ENCODE data around the gene BABAM2.
"Not testable (repeated sequence)": the region's sequence is repeated elsewhere in the genome, so short reads cannot be mapped to it uniquely, and the experiment has no call there.

The BABAM2 gene

GRCh38 chr2:28224648-28225472, 334.3 kb downstream of the BABAM2 start:
- DNase-seq, result no peak

DNA sequence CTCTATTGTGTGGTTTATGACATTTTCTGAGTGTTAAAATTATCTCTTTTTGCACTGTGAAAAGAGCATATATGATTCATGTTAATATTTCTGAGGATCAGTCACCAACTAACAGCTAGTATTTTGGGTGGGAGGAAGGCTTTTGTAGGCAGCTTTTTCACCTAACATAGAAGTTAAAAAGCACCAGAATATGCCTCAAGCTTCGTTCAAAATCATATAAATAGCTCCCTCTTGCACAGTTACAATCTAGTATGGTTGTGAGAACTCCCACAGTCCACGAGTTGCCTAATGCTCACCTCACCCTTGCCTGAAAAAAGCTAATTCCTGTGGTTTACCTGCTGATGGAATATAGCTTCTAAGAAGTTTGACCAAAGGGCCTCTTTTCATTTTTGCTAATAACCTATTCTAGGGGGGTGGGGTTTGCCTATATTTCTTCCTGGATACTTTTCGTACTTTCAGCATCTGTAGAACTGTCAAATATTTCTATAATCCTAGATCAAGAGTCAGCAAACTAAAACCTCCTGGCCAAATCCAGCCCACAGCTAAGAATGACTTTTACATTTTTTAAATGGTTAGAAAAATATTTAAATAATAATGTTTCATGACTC, 335.0 kb downstream of the BABAM2 start:
- DNase-seq, result no peak

GRCh38 chr2:28226558-28226957, 336.0 kb downstream of the BABAM2 start:
- no peak for DNase-seq

GRCh38 chr2:28227498-28227897, 337.0 kb downstream of the BABAM2 start:
- DNase-seq, result no peak

DNA sequence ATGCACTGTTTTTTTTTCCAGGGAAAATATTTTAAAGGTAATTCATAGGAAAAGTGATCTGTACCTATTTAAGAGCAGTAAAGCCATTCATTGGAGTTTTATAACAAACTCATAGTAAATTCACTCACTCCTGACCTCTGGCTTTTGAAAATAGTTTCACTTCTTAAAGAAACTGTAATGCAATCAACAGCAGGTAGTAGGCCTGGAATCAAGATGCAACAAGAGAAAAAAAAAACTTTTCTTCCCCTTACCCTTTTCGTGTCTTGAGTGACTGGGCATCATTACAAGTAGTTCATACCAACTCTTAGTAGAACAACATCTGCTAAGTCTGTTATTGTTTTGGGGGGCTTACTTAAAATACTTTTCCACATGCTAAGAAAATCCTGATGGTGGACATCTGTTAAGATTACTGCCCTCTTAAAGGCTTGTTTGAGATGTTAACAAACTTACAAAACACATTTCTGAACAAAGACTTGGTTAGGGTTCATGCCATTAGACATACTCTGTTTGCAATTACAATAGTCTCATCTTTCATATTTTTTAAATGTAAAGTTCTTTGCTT, 338.0 kb downstream of the BABAM2 start:
- DNase-seq, result no peak

DNA sequence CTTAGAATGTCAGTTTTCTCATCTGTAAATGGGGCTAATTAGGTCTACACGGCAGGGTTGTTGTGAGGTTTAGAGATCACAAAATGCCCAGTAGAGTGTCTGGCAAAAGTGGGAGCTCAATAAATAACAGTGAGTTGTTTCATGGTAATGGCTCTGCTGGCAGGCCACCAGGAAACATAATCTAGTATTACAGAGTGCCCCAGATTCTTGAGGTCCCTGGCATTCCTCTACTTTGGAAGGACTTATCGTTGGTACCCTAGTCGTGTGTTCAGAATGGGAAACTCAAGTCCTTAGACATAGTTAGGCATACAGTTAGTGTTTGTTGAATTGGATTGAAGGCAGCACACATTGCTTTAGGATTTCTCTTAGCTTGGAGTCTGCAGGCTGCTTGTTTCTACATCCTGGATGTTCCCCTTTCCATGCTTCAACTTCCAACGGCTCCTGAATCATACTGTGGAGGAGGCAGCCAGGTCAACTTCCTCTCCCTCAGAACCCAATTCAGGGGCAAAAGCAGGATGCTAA, 340.6 kb downstream of the BABAM2 start:
- no peak for DNase-seq

- no peak for DNase-seq
Observed at GRCh38 chr2:28232295-28232694, 341.8 kb downstream of the BABAM2 start.

DNA sequence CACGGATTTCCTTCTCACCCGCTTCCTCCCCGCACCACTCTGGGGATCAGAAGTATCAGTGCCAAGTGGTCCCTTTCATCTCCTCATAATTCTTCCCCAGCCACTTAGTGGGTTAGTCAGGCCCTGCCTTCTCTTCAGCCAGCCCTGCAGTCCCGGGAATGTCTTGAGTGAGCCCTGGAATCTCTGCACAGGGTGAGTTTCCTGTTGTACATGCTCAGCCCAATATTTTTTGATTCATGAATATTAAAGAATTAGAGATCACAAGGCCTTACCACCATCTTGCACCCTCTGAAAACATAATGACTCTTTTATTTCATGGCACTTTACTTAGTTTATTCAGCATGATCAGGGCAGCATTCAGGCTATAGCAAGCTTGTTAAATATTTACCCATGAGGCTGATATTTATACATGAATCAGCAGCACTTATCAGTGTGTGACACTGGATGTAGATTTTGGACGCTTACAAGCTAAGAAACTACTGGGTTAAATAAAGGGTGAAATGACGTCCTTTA, 342.7 kb downstream of the BABAM2 start:
- no peak for DNase-seq

DNA sequence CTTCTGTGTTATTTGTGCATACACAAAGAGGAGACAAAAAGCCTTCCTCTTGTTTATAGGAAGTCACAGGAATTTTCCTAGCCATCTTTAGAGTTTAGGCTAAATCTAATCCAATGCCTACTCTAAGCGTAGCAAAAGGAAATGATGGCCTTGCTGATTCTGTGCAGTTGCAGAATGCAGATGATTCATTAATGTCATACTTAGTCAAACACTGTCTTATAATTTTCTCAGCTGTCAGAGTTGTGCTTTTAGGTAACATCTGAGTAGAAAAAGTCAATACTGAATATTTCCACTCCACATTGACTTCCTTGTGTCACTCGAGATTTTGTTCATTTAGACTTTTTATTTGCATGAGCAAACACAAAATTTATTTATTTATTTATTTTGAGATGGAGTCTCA, 344.3 kb downstream of the BABAM2 start:
- no peak for DNase-seq

GRCh38 chr2:28239207-28239606, 348.7 kb downstream of the BABAM2 start:
- no peak for DNase-seq

DNA sequence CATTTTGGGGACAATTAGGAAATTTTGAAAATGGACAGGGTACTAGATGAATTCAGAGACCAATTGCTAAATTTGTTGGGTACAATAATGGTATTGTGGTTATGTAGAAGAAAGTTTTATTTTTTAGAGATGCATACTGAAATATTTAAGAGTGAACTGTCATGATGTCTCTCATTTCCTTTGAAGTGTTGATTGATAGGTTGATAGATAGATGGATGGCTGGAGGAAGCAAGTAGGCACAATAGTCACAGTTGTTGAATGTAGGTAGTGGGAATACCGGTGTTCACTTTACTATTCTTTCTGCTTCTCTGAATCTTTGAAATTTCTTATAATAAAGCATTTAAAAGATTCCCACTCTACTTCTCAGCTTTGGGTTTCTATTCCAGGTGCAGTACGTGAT, 350.4 kb downstream of the BABAM2 start:
- no peak for DNase-seq

GRCh38 chr2:28247290-28247689, 356.8 kb downstream of the BABAM2 start:
- DNase-seq, result no peak

GRCh38 chr2:28247734-28248133, 357.2 kb downstream of the BABAM2 start:
- no peak for DNase-seq

DNA sequence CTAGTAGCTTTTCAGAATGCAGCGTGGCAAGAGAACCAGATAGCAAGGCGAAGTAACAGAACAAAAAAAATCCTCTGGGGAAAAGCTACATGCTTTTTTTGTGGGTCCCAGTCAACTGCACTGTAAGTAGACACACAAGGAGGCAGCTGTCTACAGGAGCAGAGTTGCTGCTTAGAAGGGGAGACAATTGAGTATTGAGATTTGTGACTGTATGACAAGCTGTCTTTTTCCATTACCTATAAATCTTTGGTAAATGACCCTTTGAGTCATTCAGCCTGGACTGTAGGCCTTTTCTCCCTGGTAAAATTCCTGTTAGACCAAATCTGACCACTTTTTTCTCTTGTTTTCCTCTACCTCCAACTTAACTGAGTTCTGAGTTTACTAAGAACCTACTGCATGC, 358.0 kb downstream of the BABAM2 start:
- no peak for DNase-seq

DNA sequence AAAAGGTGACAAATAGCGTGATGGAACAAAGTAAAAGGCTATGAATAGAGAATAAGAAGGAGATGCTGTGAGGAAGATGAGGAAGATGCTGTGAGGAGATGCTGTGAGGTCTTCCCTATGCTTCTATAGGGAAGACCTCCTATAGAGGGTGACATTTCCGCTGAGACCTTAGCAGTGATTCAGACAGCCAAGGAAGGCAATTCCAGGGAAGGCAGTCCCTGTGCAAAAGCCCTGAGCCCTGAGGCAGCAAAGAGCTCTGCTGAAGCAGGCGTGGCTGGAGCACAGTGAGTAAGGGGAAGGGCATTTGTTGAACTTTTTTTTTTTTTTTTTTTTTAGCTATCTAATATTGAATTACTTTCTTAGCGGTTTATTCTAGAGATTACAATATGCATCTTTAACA, 359.5 kb downstream of the BABAM2 start:
- DNase-seq, result no peak

DNA sequence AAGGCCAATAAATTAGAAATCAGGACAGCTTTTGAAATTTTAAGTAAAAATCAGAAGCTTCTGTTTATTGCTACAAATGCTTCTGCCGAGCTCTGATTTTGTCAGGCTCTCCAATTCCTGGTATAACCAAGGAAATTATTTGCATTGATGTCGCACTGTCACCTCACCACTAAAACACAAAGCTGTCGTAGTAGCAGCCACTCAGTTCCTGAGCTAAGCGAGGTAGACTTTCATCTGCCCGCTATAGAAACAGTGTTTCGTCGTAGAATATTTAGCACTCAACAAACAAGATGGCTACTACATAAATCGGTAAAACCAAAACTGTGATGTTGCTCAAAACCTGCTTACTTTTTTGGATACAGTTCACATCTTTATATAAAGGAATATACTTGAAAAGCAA, 360.8 kb downstream of the BABAM2 start:
- no peak for DNase-seq

- DNase-seq, result no peak
Observed at GRCh38 chr2:28252311-28252710, 361.8 kb downstream of the BABAM2 start.

DNA sequence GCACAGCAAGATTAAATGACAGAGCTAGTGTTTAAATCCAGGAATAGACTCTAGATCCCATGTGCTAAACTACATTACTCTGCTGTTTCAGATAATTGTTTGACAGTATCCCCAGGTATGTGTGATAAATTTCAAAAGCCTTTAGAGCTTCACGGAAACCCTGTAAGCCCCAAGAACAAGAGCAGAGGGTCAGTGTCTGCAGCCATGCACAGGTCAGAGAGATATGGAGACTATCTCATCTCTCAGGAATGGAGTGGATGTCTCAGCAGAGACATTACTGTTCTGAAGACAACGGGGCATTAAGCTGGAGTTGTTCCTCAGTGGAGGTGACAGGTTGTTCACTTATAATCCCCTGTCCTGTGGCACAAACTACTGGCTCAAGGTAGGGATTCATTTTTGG, 363.0 kb downstream of the BABAM2 start:
- no peak for DNase-seq

GRCh38 chr2:28255231-28255630, 364.7 kb downstream of the BABAM2 start:
- DNase-seq, result not testable (repeated sequence)

DNA sequence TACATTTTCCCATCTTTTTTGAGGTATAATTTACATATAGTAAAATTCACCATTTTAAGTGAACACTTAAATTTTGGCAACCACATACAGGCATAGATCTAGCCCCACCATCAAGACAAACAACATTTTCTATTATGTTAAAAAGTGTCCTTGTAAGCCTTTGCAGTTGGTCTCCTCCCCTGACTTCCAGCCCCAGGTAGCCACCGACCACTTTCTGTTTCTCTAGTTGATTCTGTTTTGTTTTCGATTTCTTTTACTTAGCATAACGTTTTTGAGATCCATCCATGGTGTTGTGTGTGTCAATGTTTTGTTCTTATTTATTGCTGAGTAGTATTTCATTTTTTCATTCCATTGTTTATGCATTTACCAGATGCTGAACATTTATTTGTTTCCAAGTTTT, 366.7 kb downstream of the BABAM2 start:
- no peak for DNase-seq

DNA sequence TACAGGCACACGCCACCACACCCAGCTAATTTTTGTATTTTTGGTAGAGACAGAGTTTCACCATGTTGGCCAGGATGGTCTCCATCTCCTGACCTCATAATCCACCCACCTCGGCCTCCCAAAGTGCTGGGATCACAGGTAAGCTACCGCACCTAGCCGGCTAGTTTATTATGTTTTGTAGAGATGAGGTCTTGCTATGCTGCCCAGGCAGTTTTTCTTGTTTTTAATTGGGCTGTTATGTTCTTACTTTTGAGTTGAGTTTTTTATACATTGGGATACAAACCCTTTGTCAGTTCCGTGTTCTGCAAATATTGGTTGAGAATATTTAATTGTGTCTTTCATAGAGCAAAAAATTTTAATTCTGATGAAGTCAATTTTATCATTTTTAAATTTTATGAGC, 368.7 kb downstream of the BABAM2 start:
- DNase-seq, result not testable (repeated sequence)

- no peak for DNase-seq
Observed at GRCh38 chr2:28263690-28264089, 373.2 kb downstream of the BABAM2 start.

DNA sequence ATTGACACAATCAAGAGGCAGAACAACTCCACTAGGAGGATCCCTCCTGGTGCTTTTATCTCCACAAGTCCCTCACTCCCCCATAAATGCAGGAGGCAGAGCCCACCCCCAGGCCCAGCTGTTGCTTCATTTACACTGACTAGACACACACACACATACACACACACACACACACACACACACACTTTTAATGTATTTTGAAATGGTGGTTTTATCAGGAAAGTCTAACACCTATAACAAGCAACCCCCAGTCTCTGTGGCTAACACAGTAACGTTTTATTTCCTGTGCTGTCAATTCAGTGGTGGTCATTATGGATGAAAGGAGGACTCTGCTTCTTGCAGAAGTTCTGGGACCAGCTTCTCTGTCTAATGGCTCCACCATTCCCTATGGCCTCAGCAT, 376.8 kb downstream of the BABAM2 start:
- DNase-seq, result no peak

GRCh38 chr2:28268386-28268785, 377.9 kb downstream of the BABAM2 start:
- no peak for DNase-seq
